A673 (cell line): ENCODE results near the gene KANK4. TPM values are rescaled to one million over a fixed set of nuclear protein-coding genes. Genes with fewer than 3 reads are reported as not detected.

ENCODE experiments used
- BruUV-seq: library from RNA; stranded (reverse); fragments of 400-500 nt; replicated peaks from 2 replicates; lab custom pipeline; 2021; lab: Mats Ljungman, UMichigan
- CTCF ChIA-PET: fragments of 300-600 bp; sonication (Branson Sonifier 250); formaldehyde crosslinking; loops from one replicate; lab custom pipeline; 2022; ENCODE audit warnings: antibody characterized with exemption; lab: Charles Lee
- POLR2A ChIA-PET: fragments of 300-600 bp; sonication (Branson Sonifier 250); formaldehyde crosslinking; loops from one replicate; lab custom pipeline; 2022; ENCODE audit warnings: antibody characterized with exemption; ENCODE audit not compliant: low non-redundant PET; lab: Charles Lee
- DNase-seq: peaks from one replicate; pipeline ENCODE4 v3.0.0-alpha.2; 2015; ENCODE audit warnings: low spot score
- H3K27ac ChIP-seq: fragments of 200-600 bp; sonication (generic); 2 replicates; pipeline ENCODE4 v1.5.1; 2016; ENCODE audit warnings: mixed run types, low read depth, mild to moderate bottlenecking, mixed read lengths, antibody characterized with exemption, low read length; ENCODE audit not compliant: poor library complexity, severe bottlenecking
- H3K27me3 ChIP-seq: fragments of 200-600 bp; sonication (generic); replicated peaks from 2 replicates; pipeline ENCODE4 v1.6.1; 2017; ENCODE audit warnings: mixed run types, low read depth, mild to moderate bottlenecking, mixed read lengths, antibody characterized with exemption, low read length; ENCODE audit not compliant: insufficient read depth, poor library complexity
- H3K36me3 ChIP-seq: fragments of 200-600 bp; sonication (generic); 2 replicates; pipeline ENCODE4 v1.6.1; 2016; ENCODE audit warnings: mixed run types, mild to moderate bottlenecking, mixed read lengths, antibody characterized with exemption, low read length; ENCODE audit not compliant: insufficient read depth, poor library complexity, severe bottlenecking
- H3K4me1 ChIP-seq: fragments of 200-600 bp; sonication (generic); 2 replicates; pipeline ENCODE4 v1.6.1; 2017; ENCODE audit warnings: mixed run types, mild to moderate bottlenecking, mixed read lengths, antibody characterized with exemption, low read length; ENCODE audit not compliant: insufficient read depth, poor library complexity, severe bottlenecking
- H3K4me3 ChIP-seq: fragments of 200-600 bp; sonication (generic); 2 replicates; pipeline ENCODE4 v1.5.1; 2016; ENCODE audit warnings: low read depth, mixed run types, mild to moderate bottlenecking, mixed read lengths, low read length; ENCODE audit not compliant: poor library complexity, severe bottlenecking
- H3K9me3 ChIP-seq: fragments of 200-600 bp; sonication (generic); 2 replicates; pipeline ENCODE4 v1.6.1; 2016; ENCODE audit warnings: mixed run types, low read depth, mild to moderate bottlenecking, mixed read lengths, antibody characterized with exemption, low read length; ENCODE audit not compliant: poor library complexity, severe bottlenecking
- CTCF ChIP-seq: fragments of 300-800, 200-600 bp; sonication (generic); conservative IDR thresholded peaks from 2 replicates; pipeline ENCODE4 v1.5.1; 2017; ENCODE audit warnings: low read depth, mild to moderate bottlenecking, antibody characterized with exemption, low read length, moderate library complexity, mixed read lengths
- EZH2 ChIP-seq: fragments of 200-600 bp; sonication (generic); IDR thresholded peaks from 2 replicates; pipeline ENCODE4 v1.6.1; 2017; ENCODE audit warnings: borderline replicate concordance, low read depth, mild to moderate bottlenecking, mixed read lengths, antibody characterized with exemption, low read length; ENCODE audit not compliant: poor library complexity, severe bottlenecking
- intact Hi-C: fragments of 100-400 bp; cut with micrococcal nuclease; formaldehyde crosslinking; loops from one replicate; pipeline ENCODE4 v1.10.0; 2022; ENCODE audit not compliant: unreplicated experiment
- total RNA-seq: library from RNA; stranded (reverse); gene quantifications from 2 replicates; pipeline ENCODE4 v1.2.3, GENCODE V29; 2021

Gene KANK4
- total RNA-seq, 1 experiment from 2014 or later: 0.24 TPM

- TF ChIP-seq CTCF (no peak), EZH2 (no peak)
- POLR2A ChIA-PET: no interaction called here
- intact Hi-C loops: no loop called here
- H3K27me3 ChIP-seq: no peaks in the 10 kb centered on the region
- peaks cover 5% of the 10 kb centered on the region for H3K9me3 ChIP-seq
- BruUV-seq: no TSS peak
- no peak for DNase-seq
- CTCF ChIA-PET: interaction anchor here (0.5 to 0.7 kb wide), 2 partner anchors 33 to 111 kb away, joined by 3 to 7 read pairs; no protein-coding TSS in a partner anchor
- H3K36me3 ChIP-seq: no peaks in the 10 kb centered on the region
- H3K4me1 ChIP-seq: peaks cover 50% of the 10 kb centered on the region
- no peak overlapping the region for H3K27ac ChIP-seq
- H3K4me3 ChIP-seq: no peak overlapping the region
These were observed 33.8 kb downstream of the KANK4 start for GRCh38 chr1:62285440-62285839.

- Histone ChIP-seq H3K27ac (peak overlapping the region; percentile 21), H3K9me3 (peaks cover 5% of the 10 kb centered on the region), H3K27me3 (no peaks in the 10 kb centered on the region), H3K36me3 (no peaks in the 10 kb centered on the region), H3K4me1 (peaks cover 58% of the 10 kb centered on the region), H3K4me3 (no peak overlapping the region)
- CTCF ChIA-PET: no interaction called here
- DNase-seq: no peak
- no peak for TF ChIP-seq EZH2
- no peak for TF ChIP-seq CTCF
- POLR2A ChIA-PET: no interaction called here
- intact Hi-C loops: no loop called here
- BruUV-seq: no TSS peak
These were observed 35.2 kb downstream of the KANK4 start for GRCh38 chr1:62283986-62284385.

- no peak for TF ChIP-seq EZH2
- CTCF ChIA-PET: interaction anchor here (0.5 kb wide), 1 partner anchor 61 kb away, joined by 6 read pairs; no protein-coding TSS in a partner anchor
- peaks cover 58% of the 10 kb centered on the region for H3K4me1 ChIP-seq
- POLR2A ChIA-PET: no interaction called here
- H3K36me3 ChIP-seq: no peaks in the 10 kb centered on the region
- peaks cover 5% of the 10 kb centered on the region for H3K9me3 ChIP-seq
- no TSS peak for BruUV-seq
- no peaks in the 10 kb centered on the region for H3K27me3 ChIP-seq
- intact Hi-C loops: no loop called here
- no peak overlapping the region for H3K27ac ChIP-seq
- no peak for DNase-seq
- H3K4me3 ChIP-seq: no peak overlapping the region
These were observed 36.1 kb downstream of the KANK4 start for GRCh38 chr1:62282909-62283755.
